Endothelial cell of umbilical vein (primary cell): ENCODE results near the gene EXD3. TPM values are rescaled to one million over a fixed set of nuclear protein-coding genes. Genes with fewer than 3 reads are reported as not detected.

Experiments
- BruUV-seq: library from RNA; stranded (reverse); fragments of 400-500 nt; replicated peaks from 2 replicates; lab custom pipeline; 2021; lab: Mats Ljungman, UMichigan
- CTCF ChIA-PET: fragments of 300-600, 350-600 bp; sonication (Branson Sonifier 250); formaldehyde crosslinking; loops from one replicate; lab custom pipeline; 2021; ENCODE audit warnings: antibody characterized with exemption, inconsistent platforms; lab: Charles Lee
- POLR2A ChIA-PET: fragments of 300-600, 350-600 bp; sonication (Branson Sonifier 250); formaldehyde crosslinking; loops from one replicate; lab custom pipeline; 2021; ENCODE audit warnings: antibody characterized with exemption, inconsistent platforms; lab: Charles Lee
- DNase-seq: peaks from one replicate; pipeline ENCODE4 v3.0.0-alpha.2; 2011; ENCODE audit warnings: low read depth, low spot score
- FAIRE-seq: peaks from 2 replicates; lab custom pipeline; 2011; peaks lifted over from hg19 to GRCh38; lab: Jason Lieb, UNC
- H2AFZ ChIP-seq: 2 replicates; pipeline ENCODE4 v1.6.0; 2012; ENCODE audit warnings: low read depth, low read length, control low read depth, inconsistent platforms
- H3K27ac ChIP-seq: 2 replicates; pipeline ENCODE4 v1.5.1; 2011; ENCODE audit warnings: low read depth, mild to moderate bottlenecking, control low read depth, low read length, moderate library complexity; ENCODE audit not compliant: insufficient read depth
- H3K27me3 ChIP-seq, 2 experiments: 2 replicates each; pipeline versions ENCODE4 v1.6.0 to v1.6.1; 2011; ENCODE audit warnings: low read length in 2 of 2, mixed read lengths in 1 of 2; ENCODE audit not compliant: control insufficient read depth in 2 of 2, insufficient read depth in 2 of 2
- H3K36me3 ChIP-seq, 2 experiments: 2 replicates in 1 of 2; 3 replicates in 1 of 2; pipeline ENCODE4 v1.5.1; 2011; ENCODE audit warnings: low read length in 2 of 2, mild to moderate bottlenecking in 1 of 2, moderate library complexity in 1 of 2; ENCODE audit not compliant: control insufficient read depth in 2 of 2, insufficient read depth in 2 of 2; ENCODE audit errors: extremely low read depth in 1 of 2
- H3K4me1 ChIP-seq: 3 replicates; pipeline ENCODE4 v1.5.1; 2011; ENCODE audit warnings: mild to moderate bottlenecking, low read length; ENCODE audit not compliant: control insufficient read depth, insufficient read depth; ENCODE audit errors: extremely low read depth
- H3K4me2 ChIP-seq: 2 replicates; pipeline ENCODE4 v1.6.1; 2011; ENCODE audit warnings: low read length, control low read depth, mixed read lengths; ENCODE audit not compliant: insufficient read depth
- H3K4me3 ChIP-seq, 3 experiments: fragments of 200-600 bp in 1 of 3; sonication (generic), shearing (Covaris generic) in 1 of 3; replicated peaks in 1 of 3; 2 replicates each; pipeline ENCODE4 v1.5.1; 2011 to 2016; ENCODE audit warnings: control low read depth in 3 of 3, low read length in 3 of 3, mild to moderate bottlenecking in 2 of 3, inconsistent platforms in 1 of 3, low read depth in 1 of 3, moderate library complexity in 1 of 3; ENCODE audit not compliant: insufficient read depth in 1 of 3
- H3K79me2 ChIP-seq: 2 replicates; pipeline ENCODE4 v1.6.0; 2012; ENCODE audit warnings: low read length, inconsistent platforms; ENCODE audit not compliant: control insufficient read depth, insufficient read depth
- H3K9ac ChIP-seq: replicated peaks from 2 replicates; pipeline ENCODE3; 2011; ENCODE audit warnings: low read length, control low read depth; ENCODE audit not compliant: insufficient read depth; ENCODE audit errors: extremely low read depth
- H3K9me1 ChIP-seq: replicated peaks from 3 replicates; pipeline ENCODE4 v1.6.0; 2011; ENCODE audit warnings: mild to moderate bottlenecking, low read length; ENCODE audit not compliant: control insufficient read depth, insufficient read depth; ENCODE audit errors: extremely low read depth
- H3K9me3 ChIP-seq: replicated peaks from 2 replicates; pipeline ENCODE4 v1.5.1; 2012; ENCODE audit warnings: low read length, inconsistent platforms; ENCODE audit not compliant: control insufficient read depth, insufficient read depth
- H4K20me1 ChIP-seq: replicated peaks from 2 replicates; pipeline ENCODE3; 2011; ENCODE audit warnings: mild to moderate bottlenecking, low read length; ENCODE audit not compliant: control insufficient read depth, insufficient read depth; ENCODE audit errors: extremely low read depth
- EZH2 ChIP-seq: IDR thresholded peaks from 2 replicates; pipeline ENCODE4 v1.6.1; 2012; ENCODE audit warnings: borderline replicate concordance, low read depth, mild to moderate bottlenecking, moderate library complexity, low read length, inconsistent platforms; ENCODE audit not compliant: severe bottlenecking
- FOS ChIP-seq: IDR thresholded peaks from 2 replicates; pipeline ENCODE4 v1.6.1; 2011; ENCODE audit warnings: mild to moderate bottlenecking, low read length, moderate library complexity, borderline replicate concordance; ENCODE audit not compliant: insufficient read depth
- GATA2 ChIP-seq: IDR thresholded peaks from 2 replicates; pipeline ENCODE4 v1.7.0; 2011; ENCODE audit warnings: low read depth, mild to moderate bottlenecking, moderate library complexity, mixed read lengths, low read length; ENCODE audit not compliant: insufficient read length, insufficient read depth
- JUN ChIP-seq: IDR thresholded peaks from 2 replicates; pipeline ENCODE4 v1.6.1; 2011; ENCODE audit warnings: borderline replicate concordance, low read depth; ENCODE audit not compliant: insufficient read length, insufficient read depth
- MYC ChIP-seq: IDR thresholded peaks from one replicate; pipeline ENCODE4 v1.6.1; 2011; ENCODE audit warnings: mild to moderate bottlenecking, low read depth, low read length
- POLR2A ChIP-seq: IDR thresholded peaks from 2 replicates; pipeline ENCODE4 v1.6.1; 2012; ENCODE audit warnings: low read depth, mild to moderate bottlenecking, control low read depth, low read length
- POLR2AphosphoS5 ChIP-seq: IDR thresholded peaks from 2 replicates; pipeline ENCODE4 v1.6.1; 2012; ENCODE audit warnings: low read depth, mild to moderate bottlenecking, control low read depth, low read length, moderate library complexity; ENCODE audit not compliant: insufficient read depth
- dilution Hi-C: fragments of 300-500 bp; cut with MboI; formaldehyde crosslinking; loops from one replicate; pipeline ENCODE4 v1.15.0; 2019; ENCODE audit warnings: low sequenced_read_pairs; ENCODE audit not compliant: extremely low pct_ligation_motif_present
- intact Hi-C: fragments of 100-400 bp; cut with micrococcal nuclease; formaldehyde crosslinking; loops from one replicate; pipeline ENCODE4 v1.10.0; 2022
- polyA plus RNA-seq, 4 experiments: library from polyadenylated mRNA; depleted of rRNA in 3 of 4; stranded (reverse) in 3 of 4; unstranded in 1 of 4; fragments of >200 nt; gene quantifications; 2 replicates each; pipeline versions ENCODE4 v1.2.1 to v1.2.3, GENCODE V29; 2011 to 2012; ENCODE audit warnings: missing spikeins in 1 of 4
- total RNA-seq: library from RNA; stranded (reverse); gene quantifications from 2 replicates; pipeline ENCODE4 v1.2.3, GENCODE V29; 2021
- TF ChIP-seq, protein P1 (sequence below), 2 donors: IDR thresholded peaks; 1 replicate in 1 of 2; 2 replicates in 1 of 2; pipeline ENCODE4 v1.5.1; 2011; ENCODE audit warnings: low read length in 2 of 2, mild to moderate bottlenecking in 2 of 2, moderate library complexity in 2 of 2, control low read depth in 1 of 2, inconsistent platforms in 1 of 2, low read depth in 1 of 2; ENCODE audit not compliant: insufficient read depth in 1 of 2; ENCODE audit errors: extremely low read depth in 1 of 2
- TF ChIP-seq, protein P2 (sequence below): IDR thresholded peaks from 2 replicates; pipeline ENCODE4 v1.6.1; 2011; ENCODE audit not compliant: insufficient read depth, insufficient read length

EXD3 gene
- total and polyA plus RNA-seq, 2 donors (not counting 3 experiments of a cell fraction or from before 2014, with no cell fraction given): 17.7 to 30.3 TPM

DNA sequence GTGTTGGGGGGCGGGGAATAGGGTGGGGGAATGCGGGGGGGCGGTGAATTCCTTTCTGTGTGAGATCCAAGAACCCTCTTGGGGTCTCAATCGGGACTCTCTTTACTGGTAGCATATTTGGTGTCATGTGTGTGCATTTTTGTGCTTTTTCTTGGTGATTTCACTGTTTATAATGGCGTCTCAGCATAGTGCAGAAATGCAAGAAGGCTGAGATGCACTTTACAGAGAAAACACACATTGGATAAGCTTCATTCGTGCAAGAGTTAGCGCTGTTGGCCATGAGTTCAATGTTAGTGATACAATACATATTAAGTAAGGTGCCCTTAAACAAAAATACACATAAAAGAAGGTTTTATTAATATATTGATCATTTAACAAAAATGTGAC lies 19.0 kb upstream of the EXD3 start:
- H2AFZ ChIP-seq: no peak overlapping the region
- dilution Hi-C loops (no loop called here), intact Hi-C loops (no loop called here)
- H3K4me1 ChIP-seq: no peaks in the 10 kb centered on the region
- no peak overlapping the region for H3K9ac ChIP-seq
- H3K9me3 ChIP-seq: no peaks in the 10 kb centered on the region
- DNase-seq: no peak
- H3K4me3 ChIP-seq: no peak overlapping the region
- no TSS peak for BruUV-seq
- TF ChIP-seq MYC (no peak), POLR2AphosphoS5 (no peak), POLR2A (no peak), GATA2 (no peak), FOS (no peak), EZH2 (no peak), JUN (no peak)
- TF ChIP-seq, protein P1, sequence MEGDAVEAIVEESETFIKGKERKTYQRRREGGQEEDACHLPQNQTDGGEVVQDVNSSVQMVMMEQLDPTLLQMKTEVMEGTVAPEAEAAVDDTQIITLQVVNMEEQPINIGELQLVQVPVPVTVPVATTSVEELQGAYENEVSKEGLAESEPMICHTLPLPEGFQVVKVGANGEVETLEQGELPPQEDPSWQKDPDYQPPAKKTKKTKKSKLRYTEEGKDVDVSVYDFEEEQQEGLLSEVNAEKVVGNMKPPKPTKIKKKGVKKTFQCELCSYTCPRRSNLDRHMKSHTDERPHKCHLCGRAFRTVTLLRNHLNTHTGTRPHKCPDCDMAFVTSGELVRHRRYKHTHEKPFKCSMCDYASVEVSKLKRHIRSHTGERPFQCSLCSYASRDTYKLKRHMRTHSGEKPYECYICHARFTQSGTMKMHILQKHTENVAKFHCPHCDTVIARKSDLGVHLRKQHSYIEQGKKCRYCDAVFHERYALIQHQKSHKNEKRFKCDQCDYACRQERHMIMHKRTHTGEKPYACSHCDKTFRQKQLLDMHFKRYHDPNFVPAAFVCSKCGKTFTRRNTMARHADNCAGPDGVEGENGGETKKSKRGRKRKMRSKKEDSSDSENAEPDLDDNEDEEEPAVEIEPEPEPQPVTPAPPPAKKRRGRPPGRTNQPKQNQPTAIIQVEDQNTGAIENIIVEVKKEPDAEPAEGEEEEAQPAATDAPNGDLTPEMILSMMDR (IDR thresholded peaks at IDR 0.05; ENCODE audit: extremely low read depth in 1 of 2, insufficient read depth in 1 of 2, low read depth in 1 of 2, low read length in 2 of 2): no peak
- TF ChIP-seq, protein P2, sequence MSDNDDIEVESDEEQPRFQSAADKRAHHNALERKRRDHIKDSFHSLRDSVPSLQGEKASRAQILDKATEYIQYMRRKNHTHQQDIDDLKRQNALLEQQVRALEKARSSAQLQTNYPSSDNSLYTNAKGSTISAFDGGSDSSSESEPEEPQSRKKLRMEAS: no peak
- H4K20me1 ChIP-seq: no peaks in the 10 kb centered on the region
- H3K9me1 ChIP-seq: no peaks in the 10 kb centered on the region
- ChIA-PET POLR2A (no interaction called here), CTCF (interaction anchor here (1.1 to 3.8 kb wide), 6 partner anchors 8 to 155 kb away, joined by 3 to 31 read pairs (median 8); partner anchors contain the start of genes EXD3, NOXA1 and NRARP)
- no peak for FAIRE-seq
- H3K4me2 ChIP-seq: no peak overlapping the region
- no peaks in the 10 kb centered on the region for H3K36me3 ChIP-seq
- H3K27ac ChIP-seq: no peak overlapping the region
- H3K79me2 ChIP-seq: no peaks in the 10 kb centered on the region
- no peaks in the 10 kb centered on the region for H3K27me3 ChIP-seq
